Activated CD8-positive, alpha-beta memory T cell treated with anti-CD3 and anti-CD28 coated beads for 36 hours (primary cell): ENCODE results near the gene DBH. TPM values are rescaled to one million over a fixed set of nuclear protein-coding genes. Genes with fewer than 3 reads are reported as not detected.

Source experiments
- CTCF ChIA-PET: fragments of 350-600 bp; sonication (Branson Sonifier 250); formaldehyde crosslinking; loops from one replicate; lab custom pipeline; 2021; ENCODE audit warnings: antibody characterized with exemption; lab: Charles Lee
- POLR2A ChIA-PET: fragments of 350-600 bp; sonication (Branson Sonifier 250); formaldehyde crosslinking; loops from one replicate; lab custom pipeline; 2021; ENCODE audit warnings: antibody characterized with exemption; lab: Charles Lee
- total RNA-seq, 2 experiments: library from RNA; stranded (reverse); gene quantifications; one replicate each; pipeline ENCODE4 v1.2.3, GENCODE V29; 2021

The DBH gene
- total RNA-seq, 2 experiments from 2014 or later, result not detected

DNA sequence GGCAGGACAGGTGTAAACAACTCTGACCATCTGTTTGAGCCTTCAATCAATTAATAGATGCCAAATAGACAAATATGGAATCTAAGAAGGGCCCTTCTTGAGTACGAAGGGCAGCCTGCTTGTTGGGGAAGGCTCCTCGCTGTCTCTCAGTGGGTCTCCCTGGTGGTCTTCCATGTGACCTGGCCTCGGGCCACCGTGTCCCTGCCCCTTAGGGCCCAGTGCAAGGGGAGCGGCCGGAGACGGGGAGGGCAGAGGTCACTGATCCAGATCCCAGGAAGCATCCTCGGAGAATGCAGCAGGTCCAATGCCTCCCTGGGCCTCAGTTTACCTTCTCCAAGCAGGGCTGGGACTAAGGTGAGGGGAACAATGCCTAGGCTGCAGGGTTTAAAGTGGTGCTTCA lies 2.5 kb downstream of the DBH start:
- CTCF ChIA-PET, result no interaction called here
- POLR2A ChIA-PET, result no interaction called here

DNA sequence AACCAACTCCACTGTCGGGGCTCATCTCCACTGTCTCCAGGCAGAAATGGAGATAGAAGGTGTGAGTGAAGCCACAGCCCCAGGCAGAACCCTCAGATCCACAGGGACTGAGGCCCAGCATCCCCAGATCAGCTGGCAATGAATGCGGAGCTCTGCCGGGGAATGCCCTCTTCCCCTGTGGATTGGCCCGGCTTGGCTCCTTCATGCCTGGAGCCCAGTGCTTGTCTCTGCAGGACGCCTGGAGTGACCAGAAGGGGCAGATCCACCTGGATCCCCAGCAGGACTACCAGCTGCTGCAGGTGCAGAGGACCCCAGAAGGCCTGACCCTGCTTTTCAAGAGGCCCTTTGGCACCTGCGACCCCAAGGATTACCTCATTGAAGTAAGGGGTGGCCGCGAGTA lies 3.5 kb downstream of the DBH start:
- ChIA-PET CTCF (no interaction called here), POLR2A (no interaction called here)

DNA sequence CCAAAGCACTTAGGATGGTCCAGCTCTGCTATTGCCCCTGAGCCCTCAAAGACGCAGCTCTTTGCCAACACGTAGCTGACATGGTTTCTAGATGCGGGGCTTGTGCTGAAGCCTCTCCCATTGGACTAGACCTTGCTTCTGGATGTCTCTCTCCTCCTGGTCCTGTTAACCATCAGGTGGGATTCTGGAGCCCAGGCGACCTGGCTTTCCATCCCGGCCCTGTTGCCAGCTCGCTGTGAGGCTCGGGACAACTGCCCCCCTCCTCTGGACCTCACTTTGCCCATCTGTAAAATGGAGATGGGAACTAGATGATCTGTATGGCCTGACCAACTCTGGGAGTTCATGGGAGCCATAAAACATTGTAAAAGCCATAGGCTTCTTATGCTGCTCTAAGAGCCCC lies 4.0 kb downstream of the DBH start:
- CTCF ChIA-PET, result no interaction called here
- POLR2A ChIA-PET, result no interaction called here

DNA sequence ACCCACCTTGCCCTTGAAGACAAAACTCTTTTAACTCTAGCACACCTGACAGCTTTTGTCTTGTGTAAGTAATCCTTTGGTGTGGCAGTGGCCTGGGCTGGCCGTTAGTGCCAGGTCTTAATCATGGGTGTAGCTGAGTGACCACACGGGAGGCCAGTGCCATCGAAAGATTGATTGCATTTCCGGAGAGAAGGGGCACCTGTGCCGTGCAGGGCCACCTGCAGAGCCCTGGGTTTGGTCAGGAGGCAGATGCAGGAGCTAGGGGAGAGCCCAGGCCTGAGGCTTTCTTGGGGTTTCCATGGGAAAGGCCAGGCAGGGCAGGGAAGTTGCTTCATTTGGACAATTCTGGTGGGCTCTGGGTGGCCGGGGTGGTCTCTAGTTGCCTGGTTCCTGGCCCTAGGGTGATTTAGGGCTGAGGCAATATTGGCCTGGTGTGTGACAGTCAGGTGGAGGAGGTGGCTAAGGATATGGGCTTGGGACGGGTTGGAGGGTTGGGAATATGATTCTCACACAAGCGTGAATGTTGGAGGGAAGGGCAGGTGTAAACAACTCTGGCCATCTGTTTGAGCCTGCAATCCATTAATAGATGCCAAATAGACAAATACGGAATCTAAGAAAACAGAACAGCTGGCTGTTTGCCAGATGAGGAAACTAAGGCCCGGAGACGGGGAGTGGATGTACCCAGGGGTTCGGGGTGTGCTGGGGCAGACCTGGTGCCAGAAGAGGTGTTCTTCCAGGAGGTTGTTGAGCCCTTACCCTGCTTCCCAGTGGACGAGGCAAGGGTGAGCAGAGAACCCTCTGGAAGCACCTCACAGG lies 4.6 kb downstream of the DBH start:
- ChIA-PET POLR2A (no interaction called here), CTCF (no interaction called here)

DNA sequence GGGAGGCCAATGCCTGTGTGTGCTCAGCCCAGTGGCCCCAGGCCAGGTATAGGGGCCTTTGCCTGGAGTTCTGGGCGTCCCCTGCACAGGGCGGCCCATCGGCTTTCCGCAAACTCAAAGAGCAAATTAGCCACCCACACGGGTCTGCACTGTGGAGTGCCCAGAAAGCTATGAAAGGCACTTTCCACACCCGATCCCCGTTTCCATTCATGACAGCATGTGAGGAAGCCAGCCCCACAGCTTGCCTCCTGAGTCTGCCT lies 5.2 kb downstream of the DBH start:
- POLR2A ChIA-PET, result no interaction called here
- CTCF ChIA-PET, result no interaction called here

DNA sequence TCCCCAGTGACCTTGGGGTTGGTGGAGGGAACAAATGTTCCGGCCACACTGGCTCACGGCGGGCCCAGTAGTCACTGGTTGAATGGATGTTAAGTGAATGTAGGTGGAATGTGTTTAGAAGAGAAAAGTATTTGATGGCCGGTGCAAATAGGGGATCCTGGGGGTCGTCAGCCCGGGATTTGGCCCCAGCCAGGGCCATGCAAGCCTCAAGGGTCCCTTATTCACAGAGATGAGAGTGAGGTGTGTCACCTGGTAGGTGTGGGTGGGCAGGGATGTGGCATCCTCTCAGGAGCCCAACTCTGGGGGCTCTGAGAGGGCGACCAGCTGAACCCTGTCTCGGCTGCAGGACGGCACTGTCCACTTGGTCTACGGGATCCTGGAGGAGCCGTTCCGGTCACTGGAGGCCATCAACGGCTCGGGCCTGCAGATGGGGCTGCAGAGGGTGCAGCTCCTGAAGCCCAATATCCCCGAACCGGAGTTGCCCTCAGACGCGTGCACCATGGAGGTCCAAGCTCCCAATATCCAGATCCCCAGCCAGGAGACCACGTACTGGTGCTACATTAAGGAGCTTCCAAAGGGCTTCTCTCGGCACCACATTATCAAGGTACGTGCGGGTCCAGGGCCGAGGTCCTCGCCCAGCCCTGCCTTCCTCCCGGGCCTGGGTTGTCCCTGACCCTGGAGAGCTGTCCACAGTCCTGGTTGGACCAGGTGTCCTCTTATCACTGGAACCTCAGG lies 5.9 kb downstream of the DBH start:
- POLR2A ChIA-PET, result no interaction called here
- CTCF ChIA-PET, result no interaction called here

DNA sequence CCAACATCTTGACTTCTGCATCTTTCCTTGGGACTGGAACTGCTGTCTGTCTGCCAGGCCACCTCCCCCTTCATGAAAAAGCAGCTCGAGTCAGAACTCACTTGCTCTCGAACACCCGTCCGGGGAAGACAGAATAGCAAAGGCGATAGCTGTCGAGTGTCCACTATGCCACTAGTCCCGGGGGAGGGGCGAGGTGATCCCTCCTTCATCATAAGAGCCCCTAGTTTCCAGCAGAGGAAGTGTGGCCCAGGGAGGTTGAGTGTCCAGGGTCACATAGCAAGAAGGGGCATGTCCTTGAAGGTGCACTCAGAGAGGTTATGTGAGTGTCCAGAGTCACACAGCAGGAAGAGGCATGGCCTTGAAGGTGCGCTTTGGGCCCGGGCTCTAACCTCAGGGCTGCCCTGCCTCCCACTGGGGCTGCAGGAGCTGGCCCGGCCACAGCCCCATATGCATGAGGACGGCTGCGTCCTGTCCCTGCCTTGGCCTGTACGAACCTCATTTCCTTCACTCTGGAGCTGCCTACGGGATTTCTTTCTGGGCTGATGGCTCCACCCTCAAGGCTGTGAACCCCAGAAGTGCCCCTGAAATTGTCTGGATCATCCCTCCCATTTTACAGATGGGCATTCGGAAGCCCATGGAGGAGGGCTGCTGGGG lies 6.7 kb downstream of the DBH start:
- ChIA-PET CTCF (no interaction called here), POLR2A (no interaction called here)

DNA sequence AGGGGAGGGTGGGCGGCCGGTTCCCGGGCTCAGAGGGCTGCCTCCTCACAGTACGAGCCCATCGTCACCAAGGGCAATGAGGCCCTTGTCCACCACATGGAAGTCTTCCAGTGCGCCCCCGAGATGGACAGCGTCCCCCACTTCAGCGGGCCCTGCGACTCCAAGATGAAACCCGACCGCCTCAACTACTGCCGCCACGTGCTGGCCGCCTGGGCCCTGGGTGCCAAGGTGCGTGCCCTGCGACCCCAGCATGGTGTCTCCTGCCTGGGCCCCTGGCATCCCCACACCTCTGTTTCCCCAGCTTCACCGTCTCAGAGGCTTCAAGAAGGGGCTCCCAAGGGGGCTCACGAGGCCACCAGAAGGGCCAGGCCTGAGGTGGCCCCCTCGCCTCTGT lies 7.2 kb downstream of the DBH start:
- ChIA-PET POLR2A (no interaction called here), CTCF (no interaction called here)

DNA sequence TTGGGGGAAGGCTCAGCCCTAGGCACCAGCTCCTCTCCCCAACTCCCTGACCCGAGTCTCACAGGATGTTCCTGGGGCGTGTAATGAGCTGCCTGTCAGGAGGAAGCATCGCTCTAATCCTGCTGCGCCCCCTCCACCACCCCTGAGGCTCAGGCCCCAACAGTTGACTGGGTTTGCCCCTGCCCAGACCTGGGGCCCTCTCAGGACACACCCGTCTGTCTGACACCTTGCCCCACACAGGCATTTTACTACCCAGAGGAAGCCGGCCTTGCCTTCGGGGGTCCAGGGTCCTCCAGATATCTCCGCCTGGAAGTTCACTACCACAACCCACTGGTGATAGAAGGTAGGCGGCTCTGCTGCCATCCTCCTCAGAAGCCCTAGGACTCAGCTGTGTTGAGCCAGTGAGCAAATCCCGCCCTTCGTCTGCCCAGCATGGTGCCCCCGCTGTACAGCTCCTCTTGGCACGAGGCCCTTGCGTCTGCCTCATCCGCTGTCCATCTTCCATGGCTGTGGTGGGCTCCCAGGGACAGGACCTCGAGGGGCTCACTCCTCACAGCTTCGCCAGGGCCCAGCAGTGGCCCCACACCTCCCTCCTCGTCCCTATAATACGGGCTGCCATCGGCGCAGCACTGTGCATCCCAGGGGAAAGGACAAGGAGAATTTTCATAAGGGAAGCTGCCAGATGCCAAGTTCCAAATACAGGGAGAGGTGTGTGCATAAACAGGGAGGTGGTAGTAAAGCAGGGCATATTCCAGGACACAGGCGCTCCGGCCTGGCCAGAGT lies 8.0 kb downstream of the DBH start:
- POLR2A ChIA-PET, result no interaction called here
- CTCF ChIA-PET, result no interaction called here

DNA sequence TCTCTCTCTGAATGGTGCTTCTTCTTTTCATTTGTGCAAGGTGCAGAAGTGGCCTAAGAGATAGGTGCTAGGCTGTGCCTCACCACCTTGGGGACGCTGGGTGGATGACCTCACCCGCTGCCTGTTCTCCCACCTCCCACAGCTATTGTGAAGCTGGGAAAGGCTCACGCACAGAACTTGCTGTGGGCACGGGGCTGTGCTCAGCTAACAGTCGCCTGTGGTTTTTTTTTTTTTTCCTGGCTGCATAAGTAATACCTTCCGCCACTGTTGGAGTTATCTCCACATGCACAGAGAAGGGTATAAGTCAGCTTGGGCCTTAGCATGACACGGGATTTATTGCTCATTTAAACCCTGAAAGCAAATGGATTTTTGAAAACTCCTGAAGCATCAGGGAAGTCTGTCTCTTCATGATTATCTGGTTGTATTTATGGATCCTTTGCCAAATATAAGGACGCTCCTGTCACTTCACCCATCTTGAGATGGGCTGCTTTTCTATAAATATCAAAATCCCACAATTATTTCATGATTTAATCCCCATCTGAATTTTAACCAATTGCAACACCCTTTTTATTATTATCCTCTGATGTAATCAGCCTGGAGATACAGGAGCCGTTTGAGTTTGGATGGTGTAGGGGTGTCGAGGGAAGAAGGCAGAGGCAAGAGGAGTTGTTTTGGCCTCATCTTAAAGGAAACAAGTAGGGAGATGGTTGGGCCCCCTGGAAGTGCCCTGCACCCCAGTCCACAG lies 9.0 kb downstream of the DBH start:
- POLR2A ChIA-PET, result no interaction called here
- CTCF ChIA-PET, result no interaction called here

DNA sequence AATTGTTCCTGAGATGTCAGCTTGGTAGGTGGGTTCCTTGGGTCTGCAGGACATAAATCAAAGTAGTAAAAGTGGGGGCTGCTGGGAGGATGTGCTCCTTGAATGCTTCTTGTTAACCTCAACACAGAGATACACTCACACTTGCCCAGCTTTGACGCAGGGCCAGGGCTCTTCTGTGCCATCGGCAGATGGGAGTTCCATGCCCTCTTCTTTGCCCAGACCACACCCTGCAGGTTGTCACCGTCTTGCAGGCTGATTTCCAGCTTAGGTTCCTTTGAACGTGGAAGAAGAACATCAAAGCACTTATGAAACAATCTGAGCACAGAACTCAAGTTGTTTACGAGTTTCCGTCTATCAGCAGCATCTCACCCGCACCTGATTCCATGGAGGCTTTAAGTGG lies 11.0 kb downstream of the DBH start:
- ChIA-PET CTCF (no interaction called here), POLR2A (interaction anchor here (0.6 kb wide), 1 partner anchor 36 kb away, joined by 3 read pairs; no protein-coding TSS in a partner anchor)

DNA sequence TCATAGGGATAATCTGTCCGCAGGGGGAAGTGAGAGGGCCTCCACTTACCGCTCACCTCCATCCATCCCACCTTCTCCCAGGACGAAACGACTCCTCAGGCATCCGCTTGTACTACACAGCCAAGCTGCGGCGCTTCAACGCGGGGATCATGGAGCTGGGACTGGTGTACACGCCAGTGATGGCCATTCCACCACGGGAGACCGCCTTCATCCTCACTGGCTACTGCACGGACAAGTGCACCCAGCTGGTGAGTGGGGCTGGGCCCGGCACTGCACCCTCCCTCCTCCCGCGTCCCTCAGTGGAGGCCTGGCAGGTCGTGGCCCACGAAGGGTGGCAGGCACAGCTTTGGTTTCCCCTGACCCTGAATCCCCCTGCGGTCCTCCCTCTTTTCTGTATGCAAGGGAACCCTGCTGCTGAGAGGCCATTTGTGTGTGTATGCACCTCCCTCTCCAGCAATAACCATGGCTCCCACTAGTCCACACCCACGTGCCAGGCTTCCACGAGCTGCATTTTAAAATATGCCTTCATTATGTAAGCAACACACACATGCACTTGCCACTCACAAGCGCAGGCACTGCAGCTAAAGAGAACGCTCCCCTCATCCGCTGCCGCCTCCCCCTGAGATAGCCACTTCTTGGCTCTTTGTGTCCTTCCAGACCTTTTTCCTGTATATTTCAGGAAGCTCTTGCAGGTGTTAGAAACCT lies 11.8 kb downstream of the DBH start:
- POLR2A ChIA-PET, result no interaction called here
- CTCF ChIA-PET, result no interaction called here

DNA sequence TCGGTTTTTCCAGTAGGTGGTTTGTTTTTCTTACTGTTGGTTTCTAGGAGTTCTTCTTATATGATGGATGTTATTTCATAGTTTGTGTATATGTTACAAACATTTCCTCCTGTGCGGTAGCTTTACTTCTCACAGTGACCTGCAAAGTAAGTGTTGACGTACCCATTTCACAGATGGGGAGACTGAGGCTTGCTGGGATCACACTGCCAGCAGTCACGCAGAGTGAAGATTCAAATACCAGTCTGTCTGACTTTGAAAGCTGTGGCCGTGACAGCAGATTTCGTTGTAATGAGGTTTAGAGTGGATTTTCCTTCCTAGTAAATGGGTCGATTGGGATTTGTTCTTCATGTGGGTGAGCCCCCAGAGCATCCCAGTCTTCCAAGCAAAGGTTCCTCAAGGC lies 13.0 kb downstream of the DBH start:
- ChIA-PET CTCF (no interaction called here), POLR2A (no interaction called here)

DNA sequence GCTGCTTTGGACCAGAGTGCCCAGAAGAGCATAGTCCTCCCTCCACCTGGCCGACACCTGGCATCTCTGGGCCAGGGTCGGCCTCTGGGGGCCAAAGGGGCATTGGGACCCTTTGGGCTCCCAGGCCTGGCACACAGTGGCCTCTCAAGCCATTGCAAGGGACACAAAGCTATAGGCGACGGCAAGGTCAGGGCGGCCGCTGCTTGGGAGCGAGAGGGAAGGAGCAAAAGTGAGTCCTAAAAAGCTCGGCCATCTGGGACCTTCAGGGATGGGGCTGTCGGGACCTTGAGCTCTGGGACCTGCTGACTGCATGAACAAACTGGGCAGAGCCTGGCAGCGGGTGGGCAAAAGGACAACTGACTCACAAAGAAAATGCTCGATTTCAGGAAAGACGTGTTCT lies 13.9 kb downstream of the DBH start:
- ChIA-PET POLR2A (no interaction called here), CTCF (interaction anchor here (0.7 to 1.2 kb wide), 2 partner anchors 29 to 63 kb away, joined by 3 to 4 read pairs; no protein-coding TSS in a partner anchor)

DNA sequence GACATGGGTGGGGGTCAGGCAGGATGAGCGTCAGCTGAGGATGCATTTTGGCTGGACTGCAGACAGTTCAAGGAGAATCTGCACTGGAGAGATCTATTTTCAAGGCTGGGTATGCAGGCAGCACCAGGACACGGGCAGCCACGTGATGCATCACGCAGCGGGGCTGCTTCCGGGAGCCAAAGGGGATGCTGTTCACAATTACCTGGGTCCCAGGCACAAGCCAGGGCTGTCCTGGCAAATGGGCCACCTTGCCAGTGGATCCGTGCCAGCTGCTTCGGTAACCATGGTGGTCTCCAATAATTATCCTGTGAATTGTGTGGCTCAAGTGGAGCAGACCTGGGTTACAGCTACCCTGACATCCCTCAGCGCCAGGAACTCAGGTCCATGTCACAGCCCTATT lies 17.5 kb downstream of the DBH start:
- CTCF ChIA-PET, result interaction anchor here (1.0 kb wide), 1 partner anchor 39 kb away, joined by 3 read pairs; no protein-coding TSS in a partner anchor

DNA sequence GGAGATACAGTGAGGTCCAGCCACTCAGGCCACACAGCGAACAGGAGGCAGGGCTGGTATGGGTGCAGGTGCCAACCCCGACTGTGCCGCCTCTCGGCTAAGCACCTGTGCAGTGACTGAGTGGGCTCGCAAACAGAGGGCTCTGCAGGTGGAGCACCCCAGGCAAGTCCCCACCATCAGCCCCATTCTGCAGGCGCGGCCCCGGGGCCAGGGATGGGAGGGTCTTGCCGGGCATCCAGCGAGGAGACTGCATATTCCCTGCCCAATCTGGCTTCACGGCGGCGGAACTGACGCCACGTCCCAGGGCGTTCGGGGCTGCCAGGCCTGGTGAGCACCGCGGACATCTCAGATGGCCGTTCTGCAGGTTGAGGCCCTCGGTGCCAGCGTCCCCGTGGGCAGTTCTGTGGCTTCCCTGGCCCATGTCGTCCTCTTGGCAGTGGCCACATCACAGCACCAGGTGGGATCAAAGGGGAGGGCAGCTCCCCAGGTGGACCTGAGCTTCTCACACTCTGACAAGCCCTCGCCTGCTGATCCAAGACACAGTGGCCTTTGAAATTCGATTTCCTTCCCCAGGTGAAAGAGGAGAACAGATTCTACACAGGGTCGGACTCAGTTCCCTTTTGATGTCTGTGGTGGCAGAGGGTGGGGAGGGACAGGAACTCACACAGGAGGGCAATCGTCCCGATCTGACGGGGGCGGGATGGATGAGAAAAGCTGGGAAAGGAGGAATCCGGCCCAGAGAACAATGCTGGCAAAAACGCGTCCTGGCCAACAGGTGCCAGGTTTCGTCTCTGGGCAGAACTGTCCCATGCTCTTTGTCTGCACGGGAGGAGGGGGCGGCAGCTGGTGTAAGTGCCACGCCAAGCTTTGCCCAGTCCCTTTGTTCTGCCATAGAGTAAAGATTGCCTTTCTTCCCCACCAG lies 18.8 kb downstream of the DBH start:
- POLR2A ChIA-PET, result no interaction called here
- CTCF ChIA-PET, result interaction anchor here (1.0 kb wide), 1 partner anchor 38 kb away, joined by 3 read pairs; no protein-coding TSS in a partner anchor

More for the DNA sequence above, 17.5 kb downstream of the DBH start:
- POLR2A ChIA-PET, result no interaction called here

DNA sequence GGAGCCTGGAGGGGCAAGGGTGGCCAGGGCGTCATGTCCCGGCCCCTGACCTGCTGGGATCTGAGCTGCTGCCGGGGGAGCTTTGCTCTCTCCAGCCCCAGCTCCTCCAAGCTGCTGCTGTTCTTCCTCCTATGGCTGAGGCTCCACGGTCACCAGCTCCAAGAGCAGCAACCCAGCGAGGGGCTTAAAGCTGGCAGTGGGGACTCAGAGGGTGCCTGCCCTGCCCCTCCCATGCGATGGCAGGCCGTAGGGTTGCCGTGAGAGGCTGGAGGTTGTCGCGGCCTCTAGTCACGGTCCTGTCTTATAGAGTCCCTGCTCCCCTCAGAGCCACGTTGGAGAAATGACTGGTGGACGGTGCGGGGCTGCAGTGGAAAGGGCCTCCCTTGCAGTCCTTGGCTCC lies 19.5 kb downstream of the DBH start:
- POLR2A ChIA-PET, result no interaction called here
- CTCF ChIA-PET, result no interaction called here
